Smooth muscle cell (in vitro differentiated cells): ENCODE data around the gene LRP1B. TPM values are rescaled to one million over a fixed set of nuclear protein-coding genes. Genes with fewer than 3 reads are reported as not detected.

Experiments used
- DNase-seq: peaks from one replicate; lab custom pipeline; 2025; ENCODE audit not compliant: unreplicated experiment; lab: John Stamatoyannopoulos, UW
- H2AFZ ChIP-seq: fragments of 200-600 bp; sonication (generic); 2 replicates; pipeline ENCODE4 v1.6.0; 2016; ENCODE audit warnings: antibody characterized with exemption, low read depth, mild to moderate bottlenecking
- H3F3A ChIP-seq: fragments of 200-600 bp; sonication (generic); 2 replicates; pipeline ENCODE4 v1.6.0; 2017; ENCODE audit warnings: antibody characterized with exemption, low read depth
- H3K27ac ChIP-seq: fragments of 200-600 bp; sonication (generic); 2 replicates; pipeline ENCODE4 v1.5.1; 2016; ENCODE audit warnings: low read depth, mild to moderate bottlenecking
- H3K27me3 ChIP-seq: fragments of 200-600 bp; sonication (generic); 2 replicates; pipeline ENCODE4 v1.6.1; 2016; ENCODE audit warnings: low read depth, mild to moderate bottlenecking
- H3K36me3 ChIP-seq: fragments of 200-600 bp; sonication (generic); 2 replicates; pipeline ENCODE4 v1.5.1; 2016; ENCODE audit warnings: low read depth
- H3K4me1 ChIP-seq: fragments of 200-600 bp; sonication (generic); 2 replicates; pipeline ENCODE4 v1.5.1; 2016; ENCODE audit warnings: low read depth
- H3K4me2 ChIP-seq: fragments of 200-600 bp; sonication (generic); 2 replicates; pipeline ENCODE4 v1.6.0; 2016; ENCODE audit warnings: mild to moderate bottlenecking
- H3K4me3 ChIP-seq: fragments of 200-600 bp; sonication (generic); 2 replicates; pipeline ENCODE4 v1.5.1; 2016; ENCODE audit warnings: mild to moderate bottlenecking
- H3K79me2 ChIP-seq: fragments of 200-600 bp; sonication (generic); 2 replicates; pipeline ENCODE4 v1.6.0; 2016; ENCODE audit warnings: low read depth, mild to moderate bottlenecking
- H3K9ac ChIP-seq: fragments of 200-600 bp; sonication (generic); 2 replicates; pipeline ENCODE4 v1.6.0; 2016; ENCODE audit warnings: low read depth
- H3K9me3 ChIP-seq: fragments of 200-600 bp; sonication (generic); replicated peaks from 2 replicates; pipeline ENCODE4 v1.5.1; 2016; ENCODE audit warnings: low read depth
- H4K20me1 ChIP-seq: fragments of 200-600 bp; sonication (generic); 2 replicates; pipeline ENCODE4 v1.6.0; 2016; ENCODE audit warnings: low read depth
- CTCF ChIP-seq: fragments of 200-600 bp; sonication (generic); IDR thresholded peaks from 2 replicates; pipeline ENCODE4 v1.5.1; 2017; ENCODE audit warnings: borderline replicate concordance, mild to moderate bottlenecking, antibody characterized with exemption; ENCODE audit not compliant: insufficient read depth, poor library complexity, severe bottlenecking
- WGBS: methylation state at CpG from one replicate; pipeline ENCODE4 v1.1.7; 2016; ENCODE audit warnings: low lambda C conversion rate; 5-methylcytosine and 5-hydroxymethylcytosine counted together
- polyA plus RNA-seq: library from polyadenylated mRNA; unstranded; fragments of >200 nt; fragmentation: Nextera tagmentation; extraction: Ambion mirVana; gene quantifications from 2 replicates; pipeline ENCODE4 v1.2.1, GENCODE V29; 2016
- total RNA-seq: library from RNA; depleted of rRNA; stranded (reverse); fragments of >200 nt; gene quantifications from 2 replicates; pipeline ENCODE4 v1.2.3, GENCODE V29; 2014

LRP1B gene
- total and polyA plus RNA-seq, 2 experiments from 2014 or later, result 0.08 to 2.9 TPM

- no peak for DNase-seq
- Histone ChIP-seq H3K4me1 (peaks cover 14% of the 10 kb centered on the region), H3K36me3 (no peaks in the 10 kb centered on the region), H3K9ac (no peak overlapping the region), H3K4me3 (no peak overlapping the region), H2AFZ (no peak overlapping the region), H3K4me2 (peak overlapping the region; percentile 61), H4K20me1 (no peaks in the 10 kb centered on the region), H3K9me3 (no peaks in the 10 kb centered on the region), H3K27me3 (no peaks in the 10 kb centered on the region), H3K27ac (peak overlapping the region; percentile 61), H3K79me2 (no peaks in the 10 kb centered on the region), H3F3A (peaks cover 3% of the 10 kb centered on the region)
- no peak for TF ChIP-seq CTCF
- WGBS, result 14% methylated on average over 3 of the region's 3 CpGs
Measured at GRCh38 chr2:142037744-142038143, 93.1 kb downstream of the LRP1B start.

GRCh38 chr2:142037066-142037465, 93.8 kb downstream of the LRP1B start:
- 9% methylated on average over 3 of the region's 3 CpGs for WGBS
- Histone ChIP-seq H3K27me3 (no peaks in the 10 kb centered on the region), H3K4me1 (peaks cover 14% of the 10 kb centered on the region), H3K79me2 (no peaks in the 10 kb centered on the region), H3K27ac (peak overlapping the region; percentile 61), H2AFZ (no peak overlapping the region), H3K4me3 (no peak overlapping the region), H3K9ac (no peak overlapping the region), H3K4me2 (peak overlapping the region; percentile 61), H3F3A (peaks cover 3% of the 10 kb centered on the region), H3K36me3 (no peaks in the 10 kb centered on the region), H4K20me1 (no peaks in the 10 kb centered on the region), H3K9me3 (no peaks in the 10 kb centered on the region)
- no peak for DNase-seq
- no peak for TF ChIP-seq CTCF

- no peaks in the 10 kb centered on the region for H3K79me2 ChIP-seq
- no peaks in the 10 kb centered on the region for H3K9me3 ChIP-seq
- no peak overlapping the region for H2AFZ ChIP-seq
- H3K27me3 ChIP-seq, result no peaks in the 10 kb centered on the region
- peaks cover 14% of the 10 kb centered on the region for H3K4me1 ChIP-seq
- no peak overlapping the region for H3K9ac ChIP-seq
- no peak overlapping the region for H3K4me3 ChIP-seq
- DNase-seq, result no peak
- no peak for TF ChIP-seq CTCF
- H3K27ac ChIP-seq, result no peak overlapping the region
- peaks cover 3% of the 10 kb centered on the region for H3F3A ChIP-seq
- H3K4me2 ChIP-seq, result no peak overlapping the region
- H3K36me3 ChIP-seq, result no peaks in the 10 kb centered on the region
- WGBS, result 52% methylated on average over 1 of the region's 1 CpG
- no peaks in the 10 kb centered on the region for H4K20me1 ChIP-seq
Measured at GRCh38 chr2:142033393-142033792, 97.4 kb downstream of the LRP1B start.

GRCh38 chr2:142031656-142032055, 99.2 kb downstream of the LRP1B start:
- no peak for DNase-seq
- no peaks in the 10 kb centered on the region for H3K4me1 ChIP-seq
- H3K27ac ChIP-seq, result no peak overlapping the region
- TF ChIP-seq CTCF, result no peak
- no peak overlapping the region for H2AFZ ChIP-seq
- no peak overlapping the region for H3K4me3 ChIP-seq
- H3K79me2 ChIP-seq, result no peaks in the 10 kb centered on the region
- H3F3A ChIP-seq, result no peaks in the 10 kb centered on the region
- no peak overlapping the region for H3K9ac ChIP-seq
- 32% methylated on average over 3 of the region's 3 CpGs for WGBS
- no peaks in the 10 kb centered on the region for H4K20me1 ChIP-seq
- H3K27me3 ChIP-seq, result no peaks in the 10 kb centered on the region
- H3K36me3 ChIP-seq, result no peaks in the 10 kb centered on the region
- H3K9me3 ChIP-seq, result no peaks in the 10 kb centered on the region
- peak overlapping the region; percentile 63 for H3K4me2 ChIP-seq
